IPS DF 4.7 (cell line): ENCODE measurements around the gene CBFB.
"Not testable (repeated sequence)": the region's sequence is repeated elsewhere in the genome, so short reads cannot be mapped to it uniquely, and the experiment has no call there.

Source experiments
- DNase-seq: peaks from one replicate; pipeline ENCODE4 v3.0.0-alpha.2; 2013; ENCODE audit warnings: low spot score; ENCODE audit errors: extremely low read depth

Gene CBFB

DNA sequence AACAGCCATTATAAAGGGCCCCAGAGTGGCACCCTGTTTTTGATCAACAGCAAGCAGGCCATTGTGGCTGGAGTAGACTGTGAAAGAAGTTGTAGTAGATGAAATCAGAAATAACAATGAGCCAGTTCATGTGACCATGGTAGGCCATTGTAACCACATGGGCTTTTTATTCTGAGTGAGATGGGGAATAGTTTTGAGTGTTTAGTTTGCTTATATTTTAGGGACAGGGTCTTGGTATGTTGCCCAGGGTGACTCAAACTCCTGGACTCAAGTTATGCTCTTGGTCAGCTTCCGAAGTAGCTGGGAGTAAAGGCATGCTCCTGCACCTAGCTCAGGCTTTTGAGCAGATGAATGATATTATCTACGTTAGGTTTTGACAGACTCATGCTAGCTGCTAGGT, 12.0 kb downstream of the CBFB start:
- no peak for DNase-seq

DNA sequence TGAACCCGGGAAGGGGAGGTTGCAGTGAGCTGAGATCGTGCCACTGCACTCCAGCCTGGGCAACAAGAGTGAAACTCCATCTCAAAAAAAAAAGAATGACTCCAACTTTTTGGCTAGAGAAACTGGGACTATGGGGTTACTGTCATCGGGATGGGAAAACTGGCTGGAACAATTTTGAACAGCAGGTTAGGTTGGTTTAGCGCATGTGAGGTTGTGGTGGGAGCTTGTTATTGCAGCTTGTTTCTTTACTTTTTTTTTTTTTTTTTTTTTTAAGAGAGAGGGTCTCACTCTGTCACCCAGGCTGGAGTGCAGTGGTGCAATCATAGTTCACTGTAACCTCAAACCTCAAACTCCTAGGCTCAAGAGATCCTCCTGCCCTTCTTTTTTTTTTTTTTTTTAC, 12.6 kb downstream of the CBFB start:
- DNase-seq = not testable (repeated sequence)

DNA sequence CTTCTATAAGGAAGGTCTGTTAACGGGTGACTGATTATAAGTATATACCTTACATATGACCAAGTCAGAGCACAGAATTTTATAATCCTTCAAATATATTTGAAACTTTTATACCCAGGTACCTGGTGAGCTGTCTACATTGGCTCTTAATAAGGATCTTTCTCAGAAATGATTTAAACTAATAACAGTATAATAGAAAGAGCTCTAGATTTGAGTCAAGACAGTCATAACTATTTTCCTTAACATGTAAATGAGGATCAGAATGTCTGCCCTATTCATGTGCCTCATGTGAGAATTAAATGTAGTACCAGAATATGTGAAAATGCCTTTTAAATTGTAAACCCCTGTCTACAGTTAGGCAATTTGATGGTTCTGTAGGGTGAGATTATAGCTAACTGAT, 14.5 kb downstream of the CBFB start:
- no peak for DNase-seq

DNA sequence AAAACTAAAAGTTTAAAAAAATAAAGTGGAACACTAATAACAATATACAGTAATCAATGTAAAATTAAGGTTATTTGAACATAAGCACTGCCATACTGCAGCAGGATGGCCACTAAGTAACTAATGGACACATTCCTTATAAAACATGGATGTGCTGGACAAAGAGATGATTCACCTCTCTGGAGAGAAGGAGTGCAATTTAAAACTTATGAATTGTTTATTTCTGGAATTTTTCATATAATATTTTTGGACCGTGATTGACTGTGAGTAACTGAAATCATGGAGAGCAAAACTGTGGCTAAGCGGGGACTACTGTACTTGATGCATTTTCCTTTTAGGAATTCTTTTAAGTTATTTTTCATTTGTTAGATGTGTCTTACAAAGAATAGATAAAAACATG, 21.8 kb downstream of the CBFB start:
- no peak for DNase-seq

DNA sequence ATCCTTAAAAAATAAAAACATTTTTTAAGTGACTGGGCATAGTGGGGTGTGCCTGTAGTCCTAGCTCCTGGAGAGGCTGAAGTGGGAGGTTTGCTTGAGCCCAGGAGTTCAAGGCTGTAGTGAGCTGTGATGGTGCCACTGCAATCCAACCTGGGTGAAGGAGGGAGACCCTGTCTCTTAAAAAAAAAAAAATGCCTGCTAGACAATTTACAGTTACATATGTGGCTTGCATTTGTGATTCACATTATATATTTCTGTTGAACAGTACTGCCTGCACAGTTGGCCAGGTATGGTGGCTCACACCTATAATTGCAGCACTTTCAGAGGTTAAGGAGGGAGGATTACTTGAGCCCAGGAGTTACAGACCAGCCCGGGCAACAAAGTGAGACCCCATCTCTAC, 23.4 kb downstream of the CBFB start:
- DNase-seq = no peak

DNA sequence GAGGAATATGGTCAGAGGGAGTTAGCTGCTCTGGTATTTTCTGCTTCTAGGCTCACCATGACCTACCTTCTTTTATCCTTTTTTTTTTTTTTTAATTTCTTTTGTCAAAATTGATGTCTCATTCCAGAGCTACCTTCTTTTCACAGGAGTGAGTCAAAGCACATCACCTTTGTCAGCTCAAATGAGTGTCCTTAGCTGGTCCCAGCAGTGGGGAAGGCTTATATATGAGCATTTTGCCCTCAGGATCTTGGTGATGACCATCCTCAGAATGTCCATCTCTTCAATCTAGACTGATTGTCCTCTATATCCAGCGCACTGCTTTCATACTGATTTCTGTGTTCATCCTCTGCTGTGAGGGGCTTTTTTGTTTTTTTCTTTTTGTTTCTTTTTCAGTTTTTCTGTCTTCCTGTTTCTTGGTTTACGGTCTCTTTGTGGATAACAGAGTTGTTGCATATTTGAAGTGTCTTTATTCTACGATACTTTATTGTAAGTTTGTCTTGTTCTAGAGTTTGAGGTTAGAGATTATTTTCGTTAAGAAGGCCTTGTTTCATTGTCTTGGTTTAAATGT, 24.9 kb downstream of the CBFB start:
- DNase-seq = no peak

DNA sequence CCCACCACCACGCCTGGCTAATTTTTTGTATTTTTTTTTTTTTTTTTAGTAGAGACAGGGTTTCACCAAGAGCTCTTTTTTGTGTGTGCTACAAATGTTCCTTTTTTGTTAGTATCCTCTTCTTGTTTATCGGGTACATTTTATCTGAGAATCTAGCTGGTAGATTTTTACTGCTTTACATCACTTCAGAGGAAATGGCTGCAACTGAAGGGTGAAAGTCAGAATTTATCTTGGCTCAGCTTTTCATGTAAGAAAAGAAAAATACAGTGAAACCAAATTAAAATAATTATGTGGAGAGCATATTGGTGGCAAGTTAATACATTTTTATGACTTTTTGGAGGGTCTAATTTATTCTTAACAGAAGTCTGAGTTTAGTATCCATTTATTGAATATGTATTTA, 26.0 kb downstream of the CBFB start:
- DNase-seq = no peak

DNA sequence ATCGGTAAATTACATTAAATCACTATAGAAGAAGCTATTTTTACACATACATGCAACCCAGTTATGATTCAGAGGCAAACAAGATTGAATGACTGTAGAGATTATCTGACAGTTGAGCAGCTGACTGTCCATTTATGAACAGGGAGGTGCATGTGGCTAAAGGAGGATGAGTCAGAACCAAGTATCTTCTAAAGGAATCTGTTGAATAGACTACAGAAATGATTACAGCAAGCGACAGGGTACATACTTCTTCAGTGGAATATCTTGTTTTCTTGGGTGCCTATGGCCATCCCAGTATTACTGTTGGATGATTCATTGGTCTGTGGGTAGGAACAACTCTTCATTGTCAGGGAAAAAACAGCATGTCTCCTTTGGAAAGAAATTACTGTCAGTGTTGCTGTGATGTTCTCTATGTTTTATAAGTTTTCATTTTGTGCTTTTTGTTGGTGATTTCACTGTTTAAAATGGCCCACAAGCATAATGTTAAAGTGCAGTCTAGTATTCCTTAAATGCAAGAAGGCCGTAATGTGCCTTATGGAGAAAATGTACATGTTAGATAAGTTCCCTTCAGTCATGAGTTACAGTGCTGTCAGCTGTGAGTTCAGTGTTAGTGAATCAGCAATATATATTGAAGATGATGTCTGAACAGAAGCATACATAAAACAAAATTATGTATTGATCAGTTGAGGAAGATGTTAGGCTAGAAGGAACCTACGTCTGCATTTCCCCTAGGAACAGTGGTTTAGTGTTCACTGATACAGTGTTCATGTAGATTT, 27.0 kb downstream of the CBFB start:
- DNase-seq = no peak

DNA sequence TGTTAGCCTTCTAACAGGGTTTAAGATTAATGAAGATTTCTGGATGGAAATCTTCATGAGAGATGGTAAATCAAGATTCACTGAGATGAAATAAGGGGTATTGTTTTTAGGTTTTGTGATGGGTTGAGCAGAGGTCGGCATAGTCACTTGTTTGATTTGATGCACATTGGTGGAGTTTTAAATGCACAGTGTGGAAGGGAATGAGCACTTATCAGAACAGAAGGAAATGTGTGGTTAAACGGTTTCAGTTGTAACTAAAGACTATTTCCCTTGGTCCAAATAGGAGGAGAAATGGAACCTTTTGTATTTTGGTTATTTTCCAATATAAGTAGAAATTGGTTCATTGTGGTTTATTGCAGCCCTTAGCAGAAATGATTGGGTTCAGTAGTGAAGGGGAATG, 34.1 kb downstream of the CBFB start:
- no peak for DNase-seq

DNA sequence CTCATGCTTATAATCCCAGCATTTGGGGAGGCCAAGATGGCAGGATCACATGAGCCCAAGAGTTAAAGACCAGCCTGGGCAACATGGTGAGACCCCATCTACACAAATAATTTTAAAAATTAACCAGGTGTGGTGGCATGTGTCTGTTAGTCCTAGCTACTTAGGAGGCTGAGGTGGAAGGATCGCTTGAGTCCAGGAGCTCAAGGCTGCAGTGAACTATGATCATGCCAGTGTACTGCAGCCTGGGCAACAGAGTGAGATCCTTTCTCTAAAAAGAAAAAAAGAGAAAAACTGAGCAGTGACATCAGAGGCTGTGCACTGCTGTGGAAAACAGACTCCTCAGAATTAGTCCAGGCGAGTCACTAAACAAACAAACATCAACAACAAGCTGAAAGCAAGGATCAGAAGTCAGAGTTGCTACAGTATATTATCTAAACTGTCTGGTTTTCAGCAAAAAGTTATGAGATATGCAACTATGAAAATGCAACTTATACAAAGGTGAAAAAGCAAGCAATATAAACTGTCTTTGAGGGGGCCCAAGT, 39.3 kb downstream of the CBFB start:
- DNase-seq = no peak

DNA sequence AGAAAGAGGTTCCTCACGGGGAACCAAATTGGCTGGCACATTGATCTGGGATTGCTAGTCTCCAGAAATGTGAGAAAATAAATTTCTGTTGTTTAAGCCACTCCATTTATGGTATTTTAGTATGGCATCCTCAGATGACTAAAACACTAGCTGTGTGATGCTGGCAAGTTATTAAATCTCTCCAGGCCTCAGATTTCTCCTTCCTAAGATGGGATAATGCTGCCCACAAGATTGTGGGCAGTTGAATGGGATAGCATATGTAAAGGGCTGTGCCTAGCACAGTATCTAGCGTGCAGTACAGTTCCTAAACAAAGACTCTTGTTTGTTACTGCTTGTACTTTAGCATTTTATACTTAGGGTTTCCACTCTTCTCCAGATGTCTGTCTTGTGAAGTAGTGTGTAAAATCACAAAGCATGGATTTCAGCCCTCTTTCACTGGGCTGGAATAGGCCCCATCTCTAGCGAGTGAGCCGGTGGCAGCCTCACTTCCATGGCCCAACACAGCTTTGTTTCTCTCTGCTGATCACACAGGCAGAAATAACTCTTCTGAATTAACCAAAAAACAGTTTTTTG, 42.6 kb downstream of the CBFB start:
- DNase-seq = no peak

DNA sequence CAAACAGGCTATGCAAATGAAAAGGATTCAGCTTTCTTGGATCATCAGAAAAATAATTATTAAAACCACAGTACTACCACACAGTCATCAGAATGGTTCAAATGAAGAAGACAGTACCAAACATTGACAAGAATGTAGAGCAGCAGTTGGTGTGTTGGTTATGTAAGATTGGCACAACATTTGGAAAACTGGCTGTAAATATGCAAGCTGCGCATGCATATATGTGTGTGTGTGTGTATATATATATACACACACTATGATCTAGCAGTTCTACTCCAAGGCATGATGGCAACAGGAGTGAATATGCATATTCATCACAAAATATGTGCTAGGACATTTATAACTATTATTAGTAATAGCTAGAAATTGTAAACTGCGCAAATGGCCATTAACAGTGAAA, 46.4 kb downstream of the CBFB start:
- no peak for DNase-seq

DNA sequence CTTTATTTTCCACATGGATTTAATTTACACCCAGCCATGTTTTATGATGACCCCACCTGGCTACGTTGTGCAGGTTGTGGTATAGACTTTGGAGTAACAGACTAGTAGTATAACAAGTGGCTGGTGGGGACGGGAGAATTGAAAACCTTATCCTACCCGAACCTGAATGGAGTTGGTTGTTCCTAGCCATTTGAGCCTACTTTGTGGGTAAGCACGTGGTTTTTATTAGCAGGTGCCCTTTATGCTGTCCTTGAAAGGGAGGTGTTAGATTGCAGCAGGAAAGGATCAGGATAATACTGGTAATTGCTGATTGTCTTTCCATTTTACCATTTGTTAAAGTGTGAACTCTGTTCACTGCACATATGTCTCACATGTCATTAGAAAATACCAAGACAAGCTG, 48.9 kb downstream of the CBFB start:
- DNase-seq = no peak

DNA sequence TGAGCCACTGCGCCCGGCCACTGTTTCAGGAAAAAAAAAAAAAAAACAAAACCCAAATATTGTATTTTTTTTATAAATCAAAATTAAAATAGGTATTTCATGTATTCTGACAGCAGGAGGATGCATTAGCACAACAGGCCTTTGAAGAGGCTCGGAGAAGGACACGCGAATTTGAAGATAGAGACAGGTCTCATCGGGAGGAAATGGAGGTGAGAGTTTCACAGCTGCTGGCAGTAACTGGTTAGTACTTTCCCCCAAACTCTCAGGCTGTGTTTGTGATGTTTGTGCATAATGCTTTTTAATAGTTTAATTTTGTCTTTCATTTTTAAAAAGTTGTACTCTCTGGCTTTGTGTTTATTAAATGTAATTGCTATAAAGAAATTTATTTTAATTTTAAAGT, 53.2 kb downstream of the CBFB start:
- DNase-seq = no peak

DNA sequence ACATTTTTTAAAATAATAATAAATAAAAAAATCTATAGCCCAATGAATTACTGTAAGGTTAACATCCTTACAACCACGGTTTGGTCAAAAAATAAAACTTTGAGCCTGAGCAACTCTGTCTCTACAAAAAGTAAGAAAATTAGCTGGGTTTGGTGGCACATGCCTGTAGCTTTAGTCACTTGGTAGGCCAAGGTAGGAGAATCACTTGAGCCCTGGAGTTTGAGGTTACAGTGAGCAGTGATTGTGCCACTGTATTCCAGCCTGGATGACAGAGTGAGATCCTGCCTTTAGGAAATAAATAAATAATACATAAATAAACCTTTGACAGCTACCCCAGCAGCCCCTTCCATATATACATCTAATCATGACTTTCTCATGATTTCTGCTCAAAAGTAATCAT, 53.9 kb downstream of the CBFB start:
- DNase-seq = no peak

DNA sequence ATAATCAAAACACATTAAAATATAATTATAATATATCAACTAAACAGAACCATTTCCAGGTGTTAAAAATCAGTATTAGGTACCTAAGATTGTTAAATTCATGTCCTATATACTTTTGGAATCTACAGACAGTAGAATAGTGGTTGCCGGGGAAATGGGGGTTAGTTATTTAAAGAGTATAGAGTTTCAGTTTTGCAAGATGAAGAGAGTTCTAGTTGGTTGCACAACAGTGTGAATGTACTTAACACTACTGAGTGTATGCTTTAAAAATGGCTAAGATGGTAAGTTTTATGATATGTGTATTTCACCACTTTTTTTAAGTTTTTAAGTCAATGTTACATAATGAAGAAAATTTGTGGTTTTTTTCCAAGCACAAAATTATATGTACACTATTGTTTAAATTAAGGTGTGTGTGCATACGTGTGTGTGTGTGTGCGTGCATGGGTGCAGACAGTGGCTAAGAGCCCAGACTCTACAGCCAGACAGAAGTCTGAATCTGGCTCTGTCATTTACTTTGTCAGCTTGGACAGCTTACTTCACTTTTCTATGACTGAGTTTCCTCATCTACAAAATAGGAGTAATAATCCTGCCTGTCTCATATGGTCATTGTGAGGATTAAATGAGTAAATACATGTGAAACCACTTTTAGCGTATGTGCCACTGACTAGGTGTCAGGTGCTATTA, 55.5 kb downstream of the CBFB start:
- DNase-seq = no peak

DNA sequence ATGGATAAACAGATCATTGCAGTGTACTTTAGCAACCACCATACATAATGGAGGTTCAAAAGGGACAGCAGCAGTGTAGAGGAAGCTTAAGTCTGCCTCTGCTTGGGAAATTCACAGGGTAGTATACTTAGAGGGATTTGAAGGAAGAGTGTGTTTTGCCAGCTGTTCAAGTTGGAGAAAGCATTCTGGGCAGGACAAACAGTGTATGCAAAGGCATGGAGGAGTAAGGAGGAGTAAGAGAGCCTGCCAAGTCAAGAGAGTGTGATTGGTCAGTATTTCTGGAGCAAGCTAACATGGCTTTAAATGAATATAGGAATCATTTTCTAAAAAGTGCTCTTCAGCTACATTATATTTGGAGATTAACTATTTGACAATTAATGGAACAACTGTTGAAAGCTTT, 57.9 kb downstream of the CBFB start:
- no peak for DNase-seq

DNA sequence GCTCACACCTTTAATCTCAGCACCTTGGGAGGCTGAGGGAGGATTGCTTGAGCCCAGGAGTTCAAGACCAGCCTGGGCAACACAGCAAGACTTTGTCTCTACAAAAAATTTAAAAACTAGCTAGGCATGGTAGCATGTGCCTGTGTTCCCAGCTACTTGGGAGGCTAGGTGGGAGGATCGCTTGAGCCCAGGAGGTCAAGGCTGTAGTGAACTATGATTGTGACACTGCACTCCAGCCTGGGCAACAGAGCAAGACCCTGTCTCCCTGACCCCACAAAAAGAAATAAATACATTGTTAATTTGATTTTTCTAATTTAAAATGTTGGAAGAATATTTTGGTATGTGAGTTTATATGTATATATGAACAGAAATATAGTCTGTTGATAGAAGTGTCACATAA, 58.3 kb downstream of the CBFB start:
- DNase-seq = no peak

DNA sequence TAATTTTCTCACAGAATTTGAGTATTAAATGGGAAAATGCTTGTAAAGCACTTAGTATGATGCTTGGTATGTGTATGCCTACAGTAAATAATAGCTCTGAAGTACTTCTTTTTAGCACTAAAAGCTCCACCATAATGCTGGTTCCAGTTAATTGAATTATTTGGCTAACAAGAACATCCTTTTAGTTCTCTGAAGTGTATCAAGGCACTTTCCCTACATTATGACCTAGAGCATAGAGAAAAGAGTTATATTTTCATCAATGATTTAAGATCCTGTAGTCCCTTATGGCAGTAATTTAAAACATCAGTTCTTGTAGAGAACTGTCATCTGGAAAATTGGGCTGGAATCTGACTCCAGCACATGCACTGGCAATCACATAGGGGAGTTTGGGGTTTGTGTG, 58.9 kb downstream of the CBFB start:
- DNase-seq = no peak

DNA sequence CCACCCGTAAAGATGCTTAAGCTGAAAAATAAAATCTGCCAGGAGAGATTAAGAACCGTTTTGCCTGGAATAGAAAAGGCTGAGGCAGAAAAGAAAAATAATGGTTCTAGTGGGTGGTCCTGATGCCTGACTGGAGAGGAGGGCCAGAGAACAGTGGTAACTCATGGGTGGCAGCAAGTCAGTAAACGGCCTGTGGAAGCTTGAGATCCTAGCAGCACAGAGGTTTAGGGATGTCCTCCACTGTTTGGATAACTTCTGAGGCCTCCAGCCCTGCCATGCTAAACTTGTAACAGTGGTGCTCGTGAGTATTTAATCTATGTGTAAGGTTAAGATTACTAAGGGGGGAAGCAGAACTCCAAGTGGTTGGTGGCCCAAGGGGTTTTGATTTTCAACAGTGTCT, 59.6 kb downstream of the CBFB start:
- DNase-seq = no peak

DNA sequence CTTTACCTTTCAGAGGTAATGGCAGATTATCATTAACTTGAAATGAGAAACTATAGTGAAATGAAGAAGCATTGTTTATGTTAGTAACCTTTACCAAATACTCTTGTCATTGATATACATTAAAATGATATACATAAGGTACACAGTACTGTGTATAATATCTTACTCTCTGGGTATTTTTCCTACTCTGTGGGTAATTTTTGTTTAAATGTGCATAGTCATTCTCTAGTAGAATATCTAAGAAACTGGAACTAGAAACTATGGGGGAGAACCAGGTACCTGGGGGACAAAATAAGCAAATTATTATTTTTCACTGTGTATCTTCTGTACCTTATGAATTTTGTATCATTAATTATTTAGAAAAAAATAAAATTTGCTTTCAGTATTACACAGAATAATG, 60.2 kb downstream of the CBFB start:
- no peak for DNase-seq

DNA sequence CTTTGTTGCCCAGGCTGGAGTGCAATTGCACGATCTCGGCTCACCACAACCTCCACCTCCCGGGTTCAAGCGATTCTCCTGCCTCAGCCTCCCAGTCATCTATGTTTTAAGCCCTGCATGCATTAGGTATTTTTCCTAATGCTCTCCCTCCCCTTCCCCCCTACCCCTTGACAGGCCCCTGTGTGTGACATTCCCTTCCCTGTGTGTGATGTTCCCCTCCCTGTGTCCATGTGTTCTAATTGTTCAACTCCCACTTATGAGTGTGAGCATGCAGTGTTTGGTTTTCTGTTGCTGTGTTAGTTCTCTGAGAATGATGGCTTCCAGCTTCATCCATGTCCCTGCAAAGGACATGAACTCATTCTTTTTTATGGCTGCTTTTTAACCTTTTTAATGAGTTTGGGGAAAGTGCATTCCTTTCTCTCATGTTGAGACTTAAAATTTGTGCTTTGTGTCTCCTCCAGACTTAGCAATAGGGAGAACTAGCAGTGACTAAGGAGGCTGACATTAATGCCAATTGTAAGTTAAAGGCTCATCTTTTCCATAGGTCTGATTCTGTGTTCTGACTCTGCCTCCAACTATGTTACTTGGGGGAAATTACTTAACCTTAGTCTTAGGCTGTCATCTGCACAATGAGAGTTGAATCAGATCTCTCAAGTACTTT, 63.1 kb downstream of the CBFB start:
- DNase-seq = no peak
